ENCODE measurements around the gene EGFR. TPM values are rescaled to one million over a fixed set of nuclear protein-coding genes. Genes with fewer than 3 reads are reported as not detected.

EGFR gene
- total RNA-seq, 4 donors from 2014 or later: 36.4 to 73.6 (median 38.7) TPM

DNA sequence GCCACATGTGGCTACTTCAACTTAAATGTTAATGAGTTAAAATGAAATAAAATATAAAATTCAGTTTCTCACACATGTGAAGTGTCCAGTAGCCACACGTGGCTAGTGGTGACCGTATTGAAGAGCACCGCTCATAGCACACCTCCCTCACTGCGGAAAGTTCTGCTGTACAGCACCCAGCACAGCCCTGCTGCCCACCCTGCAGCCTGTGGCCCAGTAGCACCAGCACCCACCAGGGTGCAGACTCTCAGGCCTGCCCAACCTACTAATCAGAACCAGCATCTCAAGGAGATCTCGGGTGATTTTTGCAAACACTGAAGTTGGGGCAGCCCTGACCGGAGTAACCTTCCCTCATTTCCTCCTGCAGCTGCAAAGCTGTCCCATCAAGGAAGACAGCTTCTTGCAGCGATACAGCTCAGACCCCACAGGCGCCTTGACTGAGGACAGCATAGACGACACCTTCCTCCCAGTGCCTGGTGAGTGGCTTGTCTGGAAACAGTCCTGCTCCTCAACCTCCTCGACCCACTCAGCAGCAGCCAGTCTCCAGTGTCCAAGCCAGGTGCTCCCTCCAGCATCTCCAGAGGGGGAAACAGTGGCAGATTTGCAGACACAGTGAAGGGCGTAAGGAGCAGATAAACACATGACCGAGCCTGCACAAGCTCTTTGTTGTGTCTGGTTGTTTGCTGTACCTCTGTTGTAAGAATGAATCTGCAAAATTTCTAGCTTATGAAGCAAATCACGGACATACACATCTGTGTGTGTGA, 183.5 kb downstream of the EGFR start:
- Histone ChIP-seq H3K4me1 (no peaks in the 10 kb centered on the region), H3K9me3 (no peaks in the 10 kb centered on the region), H3K27me3 (no peaks in the 10 kb centered on the region), H3K36me3 (no peaks in the 10 kb centered on the region), H3K4me3 (no peak overlapping the region), H3K27ac (no peak overlapping the region)
- intact Hi-C loops (cut with DNase I; ENCODE audit: low total_unique reads): no loop called here
- TF ChIP-seq, protein P1, sequence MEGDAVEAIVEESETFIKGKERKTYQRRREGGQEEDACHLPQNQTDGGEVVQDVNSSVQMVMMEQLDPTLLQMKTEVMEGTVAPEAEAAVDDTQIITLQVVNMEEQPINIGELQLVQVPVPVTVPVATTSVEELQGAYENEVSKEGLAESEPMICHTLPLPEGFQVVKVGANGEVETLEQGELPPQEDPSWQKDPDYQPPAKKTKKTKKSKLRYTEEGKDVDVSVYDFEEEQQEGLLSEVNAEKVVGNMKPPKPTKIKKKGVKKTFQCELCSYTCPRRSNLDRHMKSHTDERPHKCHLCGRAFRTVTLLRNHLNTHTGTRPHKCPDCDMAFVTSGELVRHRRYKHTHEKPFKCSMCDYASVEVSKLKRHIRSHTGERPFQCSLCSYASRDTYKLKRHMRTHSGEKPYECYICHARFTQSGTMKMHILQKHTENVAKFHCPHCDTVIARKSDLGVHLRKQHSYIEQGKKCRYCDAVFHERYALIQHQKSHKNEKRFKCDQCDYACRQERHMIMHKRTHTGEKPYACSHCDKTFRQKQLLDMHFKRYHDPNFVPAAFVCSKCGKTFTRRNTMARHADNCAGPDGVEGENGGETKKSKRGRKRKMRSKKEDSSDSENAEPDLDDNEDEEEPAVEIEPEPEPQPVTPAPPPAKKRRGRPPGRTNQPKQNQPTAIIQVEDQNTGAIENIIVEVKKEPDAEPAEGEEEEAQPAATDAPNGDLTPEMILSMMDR (IDR thresholded peaks at IDR 0.05): no peak
- TF ChIP-seq POLR2A (IDR thresholded peaks at IDR 0.05): no peak
- DNase-seq: no peak

DNA sequence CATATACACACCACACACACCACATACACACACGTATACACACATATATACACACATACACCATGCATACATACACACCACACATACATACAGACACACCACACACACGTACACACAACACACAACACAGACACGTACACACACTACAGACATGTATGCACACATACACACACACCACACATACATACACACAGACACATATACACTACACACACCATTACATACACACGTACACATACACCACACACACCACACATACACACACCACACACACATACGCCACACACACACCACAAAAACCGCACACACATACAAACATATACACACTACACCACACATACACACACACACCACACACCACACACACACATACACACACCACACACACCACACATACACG, 184.5 kb downstream of the EGFR start:
- no peaks in the 10 kb centered on the region for H3K4me1 ChIP-seq
- H3K27ac ChIP-seq: no peak overlapping the region
- H3K36me3 ChIP-seq: no peaks in the 10 kb centered on the region
- intact Hi-C loops (cut with DNase I; ENCODE audit: low total_unique reads): no loop called here
- DNase-seq: no peak
- H3K4me3 ChIP-seq: no peak overlapping the region
- no peaks in the 10 kb centered on the region for H3K9me3 ChIP-seq
- no peaks in the 10 kb centered on the region for H3K27me3 ChIP-seq
- TF ChIP-seq, protein P1 (IDR thresholded peaks at IDR 0.05): no peak
- TF ChIP-seq POLR2A (IDR thresholded peaks at IDR 0.05): no peak

DNA sequence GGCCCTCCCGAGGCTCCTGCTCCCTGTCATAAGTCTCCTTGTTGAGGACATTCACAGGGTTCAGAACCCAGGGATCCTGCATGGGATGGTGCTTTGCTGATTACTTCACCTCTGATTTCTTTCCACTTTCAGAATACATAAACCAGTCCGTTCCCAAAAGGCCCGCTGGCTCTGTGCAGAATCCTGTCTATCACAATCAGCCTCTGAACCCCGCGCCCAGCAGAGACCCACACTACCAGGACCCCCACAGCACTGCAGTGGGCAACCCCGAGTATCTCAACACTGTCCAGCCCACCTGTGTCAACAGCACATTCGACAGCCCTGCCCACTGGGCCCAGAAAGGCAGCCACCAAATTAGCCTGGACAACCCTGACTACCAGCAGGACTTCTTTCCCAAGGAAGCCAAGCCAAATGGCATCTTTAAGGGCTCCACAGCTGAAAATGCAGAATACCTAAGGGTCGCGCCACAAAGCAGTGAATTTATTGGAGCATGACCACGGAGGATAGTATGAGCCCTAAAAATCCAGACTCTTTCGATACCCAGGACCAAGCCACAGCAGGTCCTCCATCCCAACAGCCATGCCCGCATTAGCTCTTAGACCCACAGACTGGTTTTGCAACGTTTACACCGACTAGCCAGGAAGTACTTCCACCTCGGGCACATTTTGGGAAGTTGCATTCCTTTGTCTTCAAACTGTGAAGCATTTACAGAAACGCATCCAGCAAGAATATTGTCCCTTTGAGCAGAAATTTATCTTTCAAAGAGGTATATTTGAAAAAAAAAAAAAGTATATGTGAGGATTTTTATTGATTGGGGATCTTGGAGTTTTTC, 186.5 kb downstream of the EGFR start:
- no peak overlapping the region for H3K27ac ChIP-seq
- TF ChIP-seq, protein P1 (IDR thresholded peaks at IDR 0.05): no peak
- no peak for TF ChIP-seq POLR2A (IDR thresholded peaks at IDR 0.05)
- H3K9me3 ChIP-seq: no peaks in the 10 kb centered on the region
- H3K27me3 ChIP-seq: no peaks in the 10 kb centered on the region
- H3K4me1 ChIP-seq: no peaks in the 10 kb centered on the region
- DNase-seq: no peak
- intact Hi-C loops (cut with DNase I; ENCODE audit: low total_unique reads): no loop called here
- no peak overlapping the region for H3K4me3 ChIP-seq
- H3K36me3 ChIP-seq: no peaks in the 10 kb centered on the region

DNA sequence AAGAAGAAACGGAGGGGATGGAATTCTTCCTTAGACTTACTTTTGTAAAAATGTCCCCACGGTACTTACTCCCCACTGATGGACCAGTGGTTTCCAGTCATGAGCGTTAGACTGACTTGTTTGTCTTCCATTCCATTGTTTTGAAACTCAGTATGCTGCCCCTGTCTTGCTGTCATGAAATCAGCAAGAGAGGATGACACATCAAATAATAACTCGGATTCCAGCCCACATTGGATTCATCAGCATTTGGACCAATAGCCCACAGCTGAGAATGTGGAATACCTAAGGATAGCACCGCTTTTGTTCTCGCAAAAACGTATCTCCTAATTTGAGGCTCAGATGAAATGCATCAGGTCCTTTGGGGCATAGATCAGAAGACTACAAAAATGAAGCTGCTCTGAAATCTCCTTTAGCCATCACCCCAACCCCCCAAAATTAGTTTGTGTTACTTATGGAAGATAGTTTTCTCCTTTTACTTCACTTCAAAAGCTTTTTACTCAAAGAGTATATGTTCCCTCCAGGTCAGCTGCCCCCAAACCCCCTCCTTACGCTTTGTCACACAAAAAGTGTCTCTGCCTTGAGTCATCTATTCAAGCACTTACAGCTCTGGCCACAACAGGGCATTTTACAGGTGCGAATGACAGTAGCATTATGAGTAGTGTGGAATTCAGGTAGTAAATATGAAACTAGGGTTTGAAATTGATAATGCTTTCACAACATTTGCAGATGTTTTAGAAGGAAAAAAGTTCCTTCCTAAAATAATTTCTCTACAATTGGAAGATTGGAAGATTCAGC, 187.6 kb downstream of the EGFR start:
- no peak for DNase-seq
- Histone ChIP-seq H3K27me3 (no peaks in the 10 kb centered on the region), H3K27ac (no peak overlapping the region), H3K36me3 (no peaks in the 10 kb centered on the region), H3K4me1 (no peaks in the 10 kb centered on the region), H3K4me3 (no peak overlapping the region), H3K9me3 (no peaks in the 10 kb centered on the region)
- intact Hi-C loops (cut with DNase I; ENCODE audit: low total_unique reads): no loop called here
- no peak for TF ChIP-seq POLR2A (IDR thresholded peaks at IDR 0.05)
- TF ChIP-seq, protein P1 (IDR thresholded peaks at IDR 0.05): no peak

Measured in uterus (tissue), 4 donors.